MCF 10A (cell line): ENCODE results near the gene IRGC. TPM values are rescaled to one million over a fixed set of nuclear protein-coding genes. Genes with fewer than 3 reads are reported as not detected.
A peak's percentile ranks its signal among the peaks of the same experiment; 100 is the strongest.

ENCODE experiments used
- BruUV-seq: library from RNA; stranded (reverse); fragments of 400-500 nt; replicated peaks from 2 replicates; lab custom pipeline; 2021; lab: Mats Ljungman, UMichigan
- CTCF ChIA-PET: fragments of 300-600 bp; sonication (Branson Sonifier 250); formaldehyde crosslinking; extraction: SDS; loops from one replicate; lab custom pipeline; 2021; ENCODE audit warnings: antibody characterized with exemption, inconsistent platforms; lab: Yijun Ruan, JAX
- POLR2A ChIA-PET: fragments of 300-600, 350-650 bp; sonication (Branson Sonifier 250); formaldehyde crosslinking; extraction: SDS; loops from one replicate; lab custom pipeline; 2020; ENCODE audit warnings: antibody characterized with exemption, inconsistent platforms; lab: Yijun Ruan, JAX
- DNase-seq: peaks from one replicate; pipeline ENCODE4 v3.0.0-alpha.2; 2018; ENCODE audit not compliant: unreplicated experiment
- H3K27ac Mint-ChIP-seq: one replicate; pipeline ENCODE4 v1.8.0; 2022; ENCODE audit warnings: mild to moderate bottlenecking, low read depth, mixed read lengths; ENCODE audit not compliant: unreplicated experiment
- H3K27me3 Mint-ChIP-seq: one replicate; pipeline ENCODE4 v1.8.0; 2022; ENCODE audit warnings: mixed read lengths; ENCODE audit not compliant: insufficient read depth, unreplicated experiment
- H3K36me3 Mint-ChIP-seq: one replicate; pipeline ENCODE4 v1.8.0; 2022; ENCODE audit warnings: mild to moderate bottlenecking, moderate library complexity, mixed read lengths; ENCODE audit not compliant: insufficient read depth, unreplicated experiment
- H3K4me1 Mint-ChIP-seq: one replicate; pipeline ENCODE4 v1.8.0; 2022; ENCODE audit warnings: mixed read lengths; ENCODE audit not compliant: insufficient read depth, unreplicated experiment
- H3K4me3 Mint-ChIP-seq: one replicate; pipeline ENCODE4 v1.8.0; 2022; ENCODE audit warnings: mild to moderate bottlenecking, moderate library complexity, mixed read lengths; ENCODE audit not compliant: unreplicated experiment
- H3K9me3 Mint-ChIP-seq: one replicate; pipeline ENCODE4 v1.8.0; 2022; ENCODE audit warnings: mixed read lengths; ENCODE audit not compliant: unreplicated experiment
- intact Hi-C: fragments of 100-400 bp; cut with micrococcal nuclease; formaldehyde crosslinking; loops from 2 replicates; pipeline ENCODE4 v1.14.1; 2022
- total RNA-seq: library from RNA; stranded (reverse); gene quantifications from 2 replicates; pipeline ENCODE4 v1.2.3, GENCODE V29; 2022
- TF ChIP-seq, protein P1 (sequence below): fragments of 200-600 bp; IDR thresholded peaks from one replicate; pipeline ENCODE4 v1.8.0; 2022; ENCODE audit warnings: antibody characterized with exemption, mild to moderate bottlenecking; ENCODE audit not compliant: unreplicated experiment

The IRGC gene
- total RNA-seq, 1 experiment from 2014 or later = not detected

DNA sequence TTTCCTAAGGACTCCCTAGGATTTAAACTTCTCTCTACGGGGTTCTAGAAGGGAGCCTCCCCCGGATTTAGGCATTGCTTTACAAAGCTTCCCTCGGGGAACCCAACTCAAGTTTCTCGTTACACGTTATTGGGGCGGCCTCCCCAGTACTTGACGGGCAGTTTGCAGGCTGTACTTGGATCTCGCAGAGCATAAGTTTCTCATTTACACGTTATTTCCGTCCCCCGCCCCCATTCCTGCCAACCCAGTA is 38.3 kb downstream of the IRGC start:
- peak overlapping the region; percentile 98 for H3K27ac Mint-ChIP-seq
- peaks cover 65% of the 10 kb centered on the region for H3K4me1 Mint-ChIP-seq
- ChIA-PET CTCF (interaction anchor here (1.1 to 4.3 kb wide), 4 partner anchors 15 to 85 kb away, joined by 3 to 32 read pairs (median 3); partner anchors contain the start of gene KCNN4), POLR2A (interaction anchor here (0.9 to 20.1 kb wide), 11 partner anchors 9 to 219 kb away, joined by 3 to 409 read pairs (median 6); partner anchors contain the start of genes IRGQ, KCNN4, PLAUR and ZNF576)
- TF ChIP-seq, protein P1, sequence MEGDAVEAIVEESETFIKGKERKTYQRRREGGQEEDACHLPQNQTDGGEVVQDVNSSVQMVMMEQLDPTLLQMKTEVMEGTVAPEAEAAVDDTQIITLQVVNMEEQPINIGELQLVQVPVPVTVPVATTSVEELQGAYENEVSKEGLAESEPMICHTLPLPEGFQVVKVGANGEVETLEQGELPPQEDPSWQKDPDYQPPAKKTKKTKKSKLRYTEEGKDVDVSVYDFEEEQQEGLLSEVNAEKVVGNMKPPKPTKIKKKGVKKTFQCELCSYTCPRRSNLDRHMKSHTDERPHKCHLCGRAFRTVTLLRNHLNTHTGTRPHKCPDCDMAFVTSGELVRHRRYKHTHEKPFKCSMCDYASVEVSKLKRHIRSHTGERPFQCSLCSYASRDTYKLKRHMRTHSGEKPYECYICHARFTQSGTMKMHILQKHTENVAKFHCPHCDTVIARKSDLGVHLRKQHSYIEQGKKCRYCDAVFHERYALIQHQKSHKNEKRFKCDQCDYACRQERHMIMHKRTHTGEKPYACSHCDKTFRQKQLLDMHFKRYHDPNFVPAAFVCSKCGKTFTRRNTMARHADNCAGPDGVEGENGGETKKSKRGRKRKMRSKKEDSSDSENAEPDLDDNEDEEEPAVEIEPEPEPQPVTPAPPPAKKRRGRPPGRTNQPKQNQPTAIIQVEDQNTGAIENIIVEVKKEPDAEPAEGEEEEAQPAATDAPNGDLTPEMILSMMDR = no peak
- no TSS peak for BruUV-seq
- H3K27me3 Mint-ChIP-seq = no peaks in the 10 kb centered on the region
- intact Hi-C loops = loop anchor here (1.0 kb wide), 1 partner anchor 26 kb away; the partner anchor contains the start of gene KCNN4
- peaks cover 38% of the 10 kb centered on the region for H3K36me3 Mint-ChIP-seq
- no peak for DNase-seq
- peak overlapping the region; percentile 93 for H3K4me3 Mint-ChIP-seq
- no peaks in the 10 kb centered on the region for H3K9me3 Mint-ChIP-seq

DNA sequence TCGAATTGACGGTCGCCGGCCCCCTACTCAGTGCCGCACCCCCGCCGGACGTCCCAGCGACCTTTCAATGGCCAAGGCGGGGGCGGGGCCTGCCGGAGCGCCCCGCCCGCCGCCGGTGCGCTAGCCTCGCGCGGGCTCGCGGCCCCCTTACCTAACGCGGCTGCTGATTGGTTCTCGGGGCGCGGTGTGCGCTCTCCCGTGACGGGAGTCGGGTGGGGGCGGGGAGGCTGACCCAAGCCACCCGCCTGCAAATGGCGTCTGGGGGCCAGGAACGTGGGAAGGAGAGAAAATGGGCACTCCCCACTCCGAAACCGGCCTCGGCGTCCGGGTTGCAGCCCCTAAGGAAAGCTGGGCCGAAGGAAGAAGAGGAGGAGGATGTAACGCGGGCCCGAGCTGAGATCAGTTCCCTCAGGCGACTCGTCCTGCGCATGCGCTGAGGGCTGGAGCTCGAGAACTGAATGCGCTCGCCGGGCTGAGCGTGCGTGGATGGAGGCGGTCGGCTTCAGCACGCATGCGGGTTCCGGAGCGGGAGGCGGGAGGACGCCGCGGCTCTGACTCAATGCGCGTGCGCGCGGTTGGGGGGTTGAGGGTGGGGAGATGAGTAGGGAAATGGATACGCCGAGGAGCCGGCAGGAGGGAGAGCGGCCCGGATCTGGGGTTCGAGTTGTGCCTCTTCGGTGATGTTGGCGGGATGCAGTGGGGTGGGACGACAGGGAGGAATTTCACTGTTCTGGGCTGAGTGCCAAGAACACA is 38.8 kb downstream of the IRGC start, which contains the start of gene SMG9:
Gene SMG9, minus strand, starts transcription at position 460 of the 753 bp plus-strand sequence. CDS start 4,221 bp downstream, outside the sequence.
- H3K4me3 Mint-ChIP-seq = peak within 1 kb of the TSS; percentile 93
- intact Hi-C loops = loop anchor here (1.0 kb wide), 1 partner anchor 26 kb away; the partner anchor contains the start of gene KCNN4
- ChIA-PET POLR2A (interaction anchor here (0.6 to 20.1 kb wide), 18 partner anchors 9 to 224 kb away, joined by 3 to 409 read pairs (median 4); partner anchors contain the start of genes IRGQ, KCNN4, PLAUR and ZNF576), CTCF (interaction anchor here (1.1 to 4.3 kb wide), 5 partner anchors 8 to 86 kb away, joined by 3 to 32 read pairs (median 3); partner anchors contain the start of gene KCNN4)
- H3K27ac Mint-ChIP-seq = peak within 1 kb of the TSS; percentile 98
- no peaks in the 10 kb centered on the region for H3K27me3 Mint-ChIP-seq
- no TSS peak for BruUV-seq
- TF ChIP-seq, protein P1 = no peak
- H3K36me3 Mint-ChIP-seq = peaks cover 34% of the 10 kb centered on the region
- DNase-seq = peak; percentile 98
- peaks cover 68% of the 10 kb centered on the region for H3K4me1 Mint-ChIP-seq
- H3K9me3 Mint-ChIP-seq = no peaks in the 10 kb centered on the region

DNA sequence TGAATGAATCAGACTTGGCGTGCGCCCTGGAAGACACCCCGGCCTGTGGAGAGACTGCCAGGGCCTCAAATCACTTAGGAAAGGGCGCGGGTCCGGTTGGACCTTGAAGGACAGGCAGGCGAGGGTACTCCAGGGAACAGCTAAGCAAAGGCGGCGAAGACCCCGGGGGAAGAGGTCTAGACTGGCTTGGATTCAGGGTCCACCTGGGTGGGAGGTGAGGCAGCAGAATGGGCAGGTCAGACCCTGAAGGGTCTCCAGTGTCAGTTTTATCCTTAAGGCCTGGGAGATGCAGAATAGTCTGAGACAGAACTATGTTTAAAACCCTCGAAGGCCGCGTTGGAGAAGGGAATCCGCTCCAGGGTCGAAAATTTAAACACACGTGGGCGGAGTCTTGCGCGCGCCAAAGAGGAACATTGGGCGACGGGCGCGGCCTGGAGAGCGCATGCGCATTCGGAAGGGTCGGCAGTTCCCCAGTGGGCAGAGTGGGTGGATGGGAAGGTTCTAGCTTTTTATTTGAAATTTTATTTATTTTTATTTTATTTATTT is 39.5 kb downstream of the IRGC start:
- TF ChIP-seq, protein P1 = no peak
- TSS peak; percentile 75 for BruUV-seq
- peaks cover 64% of the 10 kb centered on the region for H3K4me1 Mint-ChIP-seq
- peak overlapping the region; percentile 98 for H3K27ac Mint-ChIP-seq
- no peaks in the 10 kb centered on the region for H3K27me3 Mint-ChIP-seq
- CTCF ChIA-PET = interaction anchor here (0.8 to 4.3 kb wide), 7 partner anchors 8 to 54 kb away, joined by 3 to 32 read pairs (median 4); partner anchors contain the start of gene KCNN4
- DNase-seq = peak; percentile 81
- H3K9me3 Mint-ChIP-seq = no peaks in the 10 kb centered on the region
- intact Hi-C loops = no loop called here
- peaks cover 28% of the 10 kb centered on the region for H3K36me3 Mint-ChIP-seq
- peak overlapping the region; percentile 93 for H3K4me3 Mint-ChIP-seq
- POLR2A ChIA-PET = interaction anchor here (0.6 to 20.1 kb wide), 17 partner anchors 9 to 225 kb away, joined by 3 to 409 read pairs (median 5); partner anchors contain the start of genes IRGQ, KCNN4, PLAUR and ZNF576
